Measurements from ENCODE around the gene TSPAN11. TPM values are rescaled to one million over a fixed set of nuclear protein-coding genes. Genes with fewer than 3 reads are reported as not detected.

TSPAN11 gene
- total and polyA plus RNA-seq, 2 of the 8 experiments (the other 6 are each of a cell fraction or from before 2014, with no cell fraction given), result 3.9 to 8.2 TPM

DNA sequence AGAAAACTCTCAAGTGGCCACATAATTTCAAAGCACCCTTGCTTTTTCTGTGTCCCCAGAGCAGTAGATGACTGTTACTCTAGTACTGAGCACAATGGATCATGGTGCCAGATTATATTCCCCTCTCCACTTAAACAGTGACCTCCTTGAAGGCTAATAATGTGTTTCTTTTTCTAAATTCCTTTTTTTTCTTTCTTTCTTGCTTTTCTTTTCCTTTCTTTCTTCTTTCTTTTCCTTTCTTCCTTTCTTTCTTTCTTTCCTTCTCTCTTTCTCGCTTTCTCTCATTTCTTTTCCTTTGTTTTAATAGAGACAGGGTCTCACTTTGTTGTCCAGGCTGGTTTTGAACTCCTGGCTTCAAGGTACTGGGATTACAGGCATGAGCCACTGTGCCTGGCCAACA lies 26.2 kb upstream of the TSPAN11 start:
- H3K9me3 ChIP-seq (ENCODE audit: insufficient read depth in 2 of 2, low read depth in 1 of 2, low read length in 1 of 2), result no peaks in the 10 kb centered on the region
- no peak overlapping the region for H2BK5ac ChIP-seq (ENCODE audit: low read depth, low read length)
- peaks cover 0 to 2% (median 0%) of the 10 kb centered on the region in 4 experiments; a peak in 2 of 7 replicates for H3K4me1 ChIP-seq (replicated peaks in 1 of 4; ENCODE audit: control insufficient read depth in 3 of 4, insufficient read depth in 4 of 4, low read length in 3 of 4)
- no peaks in the 10 kb centered on the region; the same call in 1 of the 2 replicates for H3K23me2 ChIP-seq (ENCODE audit: low read depth, low read length)
- H4K91ac ChIP-seq (replicated peaks; ENCODE audit: insufficient read length, low read length), result no peak overlapping the region
- H2AK5ac ChIP-seq (ENCODE audit: low read depth, low read length), result no peak overlapping the region
- WGBS, 2 experiments (ENCODE audit: extremely low coverage in 1 of 2, insufficient coverage in 1 of 2, insufficient read length in 1 of 2, insufficient replicate concordance in 2 of 2, low coverage in 1 of 2, low lambda C conversion rate in 2 of 2, missing lambda C conversion rate in 1 of 2), result 46% methylated on average over 1 of the region's 1 CpG; no CpG with 5 or more reads in 1 of the 2 experiments
- no peak for DNase-seq (ENCODE audit: low read depth in 1 of 2, low spot score in 2 of 2)
- H3K4me3 ChIP-seq (ENCODE audit: extremely low read depth in 1 of 4, insufficient read depth in 2 of 4, low read depth in 3 of 4, low read length in 4 of 4), result no peak overlapping the region
- no peaks in the 10 kb centered on the region for H3K36me3 ChIP-seq (ENCODE audit: control insufficient read depth in 2 of 4, insufficient read depth in 4 of 4, low read length in 3 of 4)
- no peak overlapping the region for H2BK15ac ChIP-seq (ENCODE audit: low read length)
- no peak overlapping the region for H2BK20ac ChIP-seq (ENCODE audit: low read length)
- no peak overlapping the region for H4K5ac ChIP-seq (ENCODE audit: insufficient read length, low read depth, low read length)
- no peak overlapping the region for H2BK12ac ChIP-seq (ENCODE audit: low read depth, low read length)
- H3K27ac ChIP-seq (ENCODE audit: low read depth, low read length), result no peak overlapping the region
- no peak overlapping the region for H3K4ac ChIP-seq (replicated peaks; ENCODE audit: insufficient read length, low read depth, low read length)
- FAIRE-seq, result no peak
- H4K20me1 ChIP-seq (replicated peaks in 1 of 2; ENCODE audit: control insufficient read depth in 1 of 2, insufficient read depth in 2 of 2, low read length in 2 of 2), result no peaks in the 10 kb centered on the region
- H2BK120ac ChIP-seq (replicated peaks; ENCODE audit: low read depth, low read length), result no peak overlapping the region
- CTCF ChIA-PET (ENCODE audit: partially characterized antibody), result interaction anchor here (0.7 to 1.2 kb wide), 3 partner anchors 26 to 87 kb away, joined by 3 read pairs; partner anchors contain the start of gene TSPAN11
- H3K14ac ChIP-seq (ENCODE audit: insufficient read length), result no peak overlapping the region
- no peaks in the 10 kb centered on the region; a peak in 2 of 7 replicates for H3K27me3 ChIP-seq (replicated peaks in 1 of 4; ENCODE audit: control insufficient read depth in 3 of 4, extremely low read depth in 1 of 4, insufficient read depth in 3 of 4, low read length in 3 of 4)
- H3K79me1 ChIP-seq (ENCODE audit: low read depth, low read length), result no peaks in the 10 kb centered on the region
- TF ChIP-seq, protein P1, sequence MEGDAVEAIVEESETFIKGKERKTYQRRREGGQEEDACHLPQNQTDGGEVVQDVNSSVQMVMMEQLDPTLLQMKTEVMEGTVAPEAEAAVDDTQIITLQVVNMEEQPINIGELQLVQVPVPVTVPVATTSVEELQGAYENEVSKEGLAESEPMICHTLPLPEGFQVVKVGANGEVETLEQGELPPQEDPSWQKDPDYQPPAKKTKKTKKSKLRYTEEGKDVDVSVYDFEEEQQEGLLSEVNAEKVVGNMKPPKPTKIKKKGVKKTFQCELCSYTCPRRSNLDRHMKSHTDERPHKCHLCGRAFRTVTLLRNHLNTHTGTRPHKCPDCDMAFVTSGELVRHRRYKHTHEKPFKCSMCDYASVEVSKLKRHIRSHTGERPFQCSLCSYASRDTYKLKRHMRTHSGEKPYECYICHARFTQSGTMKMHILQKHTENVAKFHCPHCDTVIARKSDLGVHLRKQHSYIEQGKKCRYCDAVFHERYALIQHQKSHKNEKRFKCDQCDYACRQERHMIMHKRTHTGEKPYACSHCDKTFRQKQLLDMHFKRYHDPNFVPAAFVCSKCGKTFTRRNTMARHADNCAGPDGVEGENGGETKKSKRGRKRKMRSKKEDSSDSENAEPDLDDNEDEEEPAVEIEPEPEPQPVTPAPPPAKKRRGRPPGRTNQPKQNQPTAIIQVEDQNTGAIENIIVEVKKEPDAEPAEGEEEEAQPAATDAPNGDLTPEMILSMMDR (IDR thresholded peaks at IDR 0.05; ENCODE audit: control extremely low read depth in 1 of 3, insufficient read depth in 1 of 3, low read depth in 1 of 3, low read length in 3 of 3), result no peak
- no peak for TF ChIP-seq PHF8 (conservative IDR thresholded peaks at IDR 0.05; ENCODE audit: low read depth, low read length)
- no peak overlapping the region for H3K23ac ChIP-seq (ENCODE audit: insufficient read length)
- H2AFZ ChIP-seq (ENCODE audit: low read length), result no peak overlapping the region
- no peak overlapping the region for H4K8ac ChIP-seq (ENCODE audit: extremely low read depth, insufficient read depth, low read length)
- no peak overlapping the region for H3K18ac ChIP-seq (ENCODE audit: extremely low read depth, low read length)
- no peaks in the 10 kb centered on the region for H3K79me2 ChIP-seq (ENCODE audit: control insufficient read depth in 1 of 2, insufficient read depth in 2 of 2, low read length in 2 of 2)
- no peak overlapping the region for H3K9ac ChIP-seq (replicated peaks in 1 of 4; ENCODE audit: extremely low read depth in 1 of 4, low read depth in 3 of 4, low read length in 3 of 4)
- POLR2A ChIA-PET (ENCODE audit: partially characterized antibody), result no interaction called here
- H3K4me2 ChIP-seq (ENCODE audit: insufficient read depth in 1 of 2, low read depth in 2 of 2, low read length in 2 of 2), result no peak overlapping the region
- no peak overlapping the region for H3K56ac ChIP-seq (replicated peaks; ENCODE audit: insufficient read length, low read depth, low read length)

Data from H1 (cell line).